DMS153 treated with DMSO at 0.1 percent for 48 hours (cell line): Measurements from ENCODE around the gene PRDM15.

ENCODE experiments used
- DNase-seq: peaks from one replicate; lab custom pipeline; 2025; ENCODE audit not compliant: unreplicated experiment; lab: John Stamatoyannopoulos, UW

PRDM15 gene

DNA sequence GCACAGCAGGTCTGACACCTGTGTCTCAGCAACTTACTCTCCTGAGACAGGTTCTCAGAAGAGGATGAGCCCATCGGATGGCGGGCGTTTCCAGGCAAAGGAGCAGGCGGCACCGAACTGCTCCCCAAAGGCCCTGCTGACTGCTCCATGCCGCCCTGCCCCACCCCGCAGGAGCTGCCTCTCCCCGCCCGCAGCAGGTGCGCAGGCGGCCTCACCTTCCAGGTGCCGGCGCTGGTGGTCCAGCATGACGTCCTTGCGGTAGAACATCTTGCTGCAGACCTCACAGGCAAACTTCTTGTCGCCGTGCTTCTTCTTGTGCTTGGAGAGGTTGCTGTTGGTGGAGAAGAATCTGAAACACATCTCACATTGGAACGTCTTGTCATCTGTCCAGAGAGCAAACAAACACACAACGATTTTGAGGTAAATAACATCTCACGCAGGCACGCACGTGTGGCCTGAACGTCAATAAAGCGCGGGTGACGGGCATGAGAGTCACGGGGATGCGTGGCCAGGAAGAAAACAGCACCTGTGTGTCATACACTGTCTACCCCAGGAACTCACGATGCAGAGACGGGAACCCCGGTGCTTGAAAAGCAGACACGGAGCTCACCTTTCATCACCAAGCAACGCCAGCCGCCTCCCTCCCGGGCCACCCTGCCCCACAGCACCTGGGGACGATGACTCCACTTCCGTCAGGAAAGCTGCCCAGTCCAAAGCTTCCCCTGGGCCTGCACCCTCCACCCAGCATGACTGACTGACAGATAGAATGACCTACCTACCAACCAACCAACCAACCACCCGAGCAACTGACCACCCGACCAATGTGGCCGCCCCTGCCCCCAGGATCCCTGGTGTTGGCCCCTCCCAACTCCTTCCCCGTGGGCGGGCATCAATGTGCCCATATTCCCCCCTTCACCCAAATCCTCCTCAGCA lies 50.9 kb downstream of the PRDM15 start:
- DNase-seq: no peak

GRCh38 chr21:41825881-41826280 lies 53.3 kb downstream of the PRDM15 start:
- DNase-seq: no peak

- DNase-seq: no peak
These were observed 53.9 kb downstream of the PRDM15 start for GRCh38 chr21:41825216-41825615.

DNA sequence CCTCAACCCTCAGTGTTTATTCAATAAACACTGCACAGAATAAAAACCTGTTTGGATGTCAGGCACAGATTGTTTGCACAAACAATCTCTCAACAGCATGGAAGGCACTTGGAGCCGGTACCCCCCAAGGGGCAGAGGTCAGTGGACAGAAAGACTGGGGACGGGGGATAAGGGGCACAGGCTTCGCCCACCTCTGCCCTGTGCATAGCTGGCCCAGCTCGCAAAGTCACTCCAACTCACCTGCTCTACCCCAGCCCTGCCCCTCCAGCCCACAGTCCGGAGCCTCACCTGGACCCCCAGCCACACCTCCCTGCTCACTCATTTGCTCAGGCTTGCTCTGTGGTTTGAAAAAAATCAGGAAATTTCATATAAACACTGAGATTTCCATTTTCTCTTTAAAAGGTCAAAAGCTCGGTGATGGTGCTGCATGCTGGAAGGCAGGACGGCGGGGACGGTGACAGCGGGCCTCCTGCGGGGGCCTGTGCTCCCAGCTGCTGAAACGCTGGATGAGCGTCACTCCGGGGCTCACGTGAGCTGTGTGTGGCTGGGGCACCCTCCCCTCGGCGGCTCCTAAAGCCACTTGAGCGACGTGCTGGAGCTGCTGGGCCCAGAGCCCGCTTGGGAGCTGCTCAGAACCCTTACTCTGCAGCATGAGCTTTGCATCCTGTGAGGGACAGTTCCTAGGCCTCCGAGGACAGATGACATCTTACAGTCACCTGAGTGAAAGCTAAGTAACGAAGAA lies 54.5 kb downstream of the PRDM15 start:
- no peak for DNase-seq

- no peak for DNase-seq
These were observed 55.2 kb downstream of the PRDM15 start for GRCh38 chr21:41823906-41824305.

- no peak for DNase-seq
These were observed 56.0 kb downstream of the PRDM15 start for GRCh38 chr21:41823166-41823565.

- no peak for DNase-seq
These were observed 57.2 kb downstream of the PRDM15 start for GRCh38 chr21:41821756-41822431.

GRCh38 chr21:41821081-41821755 lies 57.9 kb downstream of the PRDM15 start:
- DNase-seq: no peak

- no peak for DNase-seq
These were observed 58.6 kb downstream of the PRDM15 start for GRCh38 chr21:41820384-41821080.

DNA sequence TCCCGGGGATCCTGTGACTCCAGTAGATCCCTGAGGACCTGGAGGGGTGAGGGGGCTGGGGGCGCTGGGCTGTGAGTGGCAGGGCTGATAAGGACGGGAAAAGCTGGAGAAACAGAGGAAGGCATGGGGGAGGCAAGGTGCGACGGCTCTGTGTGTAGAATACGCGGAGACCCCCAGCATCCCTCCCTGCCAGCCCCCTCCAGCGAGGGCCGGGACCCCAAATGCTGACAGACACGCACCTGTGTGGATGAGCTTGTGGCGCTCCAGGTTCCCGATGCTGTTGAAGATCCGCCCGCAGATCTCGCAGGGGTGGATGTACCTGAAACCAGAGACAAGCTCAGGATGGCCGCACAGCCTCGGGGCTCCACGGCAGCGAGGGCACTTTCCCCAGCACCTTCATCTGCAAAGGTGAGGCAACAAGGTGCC lies 59.3 kb downstream of the PRDM15 start:
- DNase-seq: no peak

- DNase-seq: no peak
These were observed 59.8 kb downstream of the PRDM15 start for GRCh38 chr21:41819236-41819855.

DNA sequence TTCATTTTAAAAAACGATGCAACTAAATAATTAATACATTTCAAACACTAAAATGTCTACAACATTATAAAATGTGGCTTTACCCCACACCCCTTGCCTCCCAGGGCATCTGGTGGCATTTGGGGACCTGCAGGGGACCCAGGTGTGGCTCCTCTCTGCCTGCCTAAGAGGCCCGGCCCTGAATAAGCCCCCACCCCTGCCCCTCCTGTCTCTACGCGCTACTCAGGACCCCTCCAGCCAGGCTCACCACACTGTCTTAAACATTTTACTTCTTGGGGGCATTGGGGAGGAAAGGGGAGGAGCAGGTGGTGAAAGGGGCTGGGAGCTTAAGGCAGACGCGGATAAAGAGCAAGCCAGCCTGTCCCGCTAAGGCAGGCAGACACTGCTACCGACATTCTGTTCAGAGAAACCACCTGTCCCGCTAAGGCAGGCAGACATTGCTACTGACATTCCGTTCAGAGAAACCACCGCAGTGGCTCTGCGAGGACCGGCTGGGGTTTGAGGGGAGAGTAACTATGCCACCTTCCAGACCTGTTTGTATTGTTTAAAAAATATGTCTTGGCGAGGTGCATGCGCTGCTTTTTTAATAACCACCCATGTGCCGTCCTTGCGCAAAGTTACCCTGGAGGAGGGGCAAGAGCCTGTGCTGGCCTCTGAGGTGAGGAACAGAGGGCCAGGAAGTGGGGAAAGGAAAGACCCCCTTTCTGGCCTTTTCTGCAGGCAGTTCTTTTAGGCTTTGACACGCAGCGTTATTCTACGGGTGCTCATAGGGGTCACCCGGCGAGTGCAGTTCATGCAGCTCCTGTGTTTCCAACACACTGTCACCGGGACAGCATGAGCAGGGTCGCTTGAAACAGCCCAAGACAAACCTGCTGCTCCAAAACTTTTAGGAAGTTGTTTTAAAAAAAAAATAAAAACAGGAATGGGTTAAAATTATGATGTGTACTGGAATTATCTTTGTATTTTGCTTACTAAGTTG lies 61.0 kb downstream of the PRDM15 start:
- DNase-seq: no peak

DNA sequence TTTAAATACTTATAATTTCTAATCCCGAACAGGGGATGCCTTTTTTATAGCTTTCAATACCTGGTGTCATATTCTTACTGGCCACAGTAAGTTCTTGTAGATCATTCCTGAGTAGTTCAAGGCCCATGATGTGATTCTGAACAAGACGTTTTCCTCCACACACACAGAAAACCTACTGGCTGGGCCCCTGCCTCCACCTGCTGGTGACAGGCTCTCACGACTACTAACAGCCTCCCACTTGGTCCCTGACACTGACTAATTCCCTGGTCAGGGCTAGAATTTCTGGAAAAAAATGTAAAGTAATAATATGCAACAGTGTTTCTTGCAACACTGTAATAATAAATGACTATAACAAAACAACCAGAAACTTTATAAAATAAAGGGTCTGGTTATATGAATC lies 61.9 kb downstream of the PRDM15 start:
- DNase-seq: peak; percentile 49

DNA sequence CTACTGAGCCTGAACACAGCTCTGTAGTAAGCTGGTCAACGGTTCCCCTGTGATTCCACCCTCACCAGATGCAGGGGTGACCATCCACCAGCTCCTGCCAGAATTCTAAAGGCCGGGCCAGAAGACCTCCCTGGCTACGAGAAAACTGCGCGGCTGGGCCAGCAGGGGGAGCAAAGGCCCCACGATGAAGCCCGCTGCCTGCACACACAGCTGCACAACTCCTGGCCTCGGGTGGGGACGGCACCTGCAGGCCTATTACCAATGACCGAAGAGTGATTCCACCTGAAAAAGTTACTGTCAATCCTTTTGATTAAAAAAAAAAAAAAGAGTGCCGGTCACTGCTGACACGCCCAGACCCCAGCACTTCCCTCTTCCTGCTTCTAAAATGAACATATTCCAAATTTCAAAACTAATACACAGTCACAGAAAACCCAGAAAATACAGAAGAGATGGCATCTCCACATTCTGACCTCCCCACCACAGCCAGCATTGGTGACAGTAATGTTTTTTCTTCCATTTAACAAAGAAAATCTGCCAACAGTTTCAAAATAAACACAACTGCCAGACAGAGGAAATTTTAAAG lies 62.5 kb downstream of the PRDM15 start:
- peak; percentile 9 for DNase-seq

- no peak for DNase-seq
These were observed 63.2 kb downstream of the PRDM15 start for GRCh38 chr21:41815652-41816582.

DNA sequence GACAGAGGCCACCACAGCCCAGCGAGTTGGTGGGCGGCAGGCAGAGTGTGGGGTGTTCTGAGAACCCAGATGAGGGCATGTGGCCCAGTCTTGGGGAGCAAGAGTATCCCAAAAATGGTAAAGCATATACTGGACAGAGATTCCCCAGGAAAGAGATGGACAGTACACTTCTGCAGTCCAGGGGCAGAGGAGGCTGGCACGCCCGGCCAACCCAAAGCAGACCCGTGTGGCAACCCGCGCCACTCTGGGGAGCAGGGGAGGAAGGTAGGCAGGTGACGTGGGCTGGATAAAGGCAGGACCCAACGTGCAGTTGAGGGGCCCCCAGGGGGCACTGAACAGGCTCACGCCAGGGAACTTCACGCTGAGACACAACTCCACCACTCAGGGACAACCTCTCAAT lies 65.9 kb downstream of the PRDM15 start:
- no peak for DNase-seq

- DNase-seq: no peak
These were observed 66.5 kb downstream of the PRDM15 start for GRCh38 chr21:41812679-41813078.
